MM.1S (cell line): ENCODE measurements around the gene CCSAP.

Experiments
- EZH2 ChIP-seq: fragments of 300-600 bp; sonication (generic); optimal IDR thresholded peaks from 2 replicates; pipeline ENCODE3; 2017; ENCODE audit warnings: low read depth, mild to moderate bottlenecking, antibody characterized with exemption, low read length, mixed read lengths
- EZH2phosphoT487 ChIP-seq: fragments of 300-600 bp; sonication (generic); IDR thresholded peaks from 2 replicates; pipeline ENCODE4 v1.6.1; 2018; ENCODE audit warnings: antibody characterized with exemption, low read length
- TF ChIP-seq, protein P1 (sequence below): fragments of 300-600 bp; sonication (generic); IDR thresholded peaks from 2 replicates; pipeline ENCODE4 v1.5.1; 2016; ENCODE audit warnings: antibody characterized with exemption, low read length, mixed read lengths

GRCh38 chr1:229284887-229285286 is 58.0 kb downstream of the CCSAP start:
- TF ChIP-seq EZH2 (no peak), EZH2phosphoT487 (no peak)
- TF ChIP-seq, protein P1, sequence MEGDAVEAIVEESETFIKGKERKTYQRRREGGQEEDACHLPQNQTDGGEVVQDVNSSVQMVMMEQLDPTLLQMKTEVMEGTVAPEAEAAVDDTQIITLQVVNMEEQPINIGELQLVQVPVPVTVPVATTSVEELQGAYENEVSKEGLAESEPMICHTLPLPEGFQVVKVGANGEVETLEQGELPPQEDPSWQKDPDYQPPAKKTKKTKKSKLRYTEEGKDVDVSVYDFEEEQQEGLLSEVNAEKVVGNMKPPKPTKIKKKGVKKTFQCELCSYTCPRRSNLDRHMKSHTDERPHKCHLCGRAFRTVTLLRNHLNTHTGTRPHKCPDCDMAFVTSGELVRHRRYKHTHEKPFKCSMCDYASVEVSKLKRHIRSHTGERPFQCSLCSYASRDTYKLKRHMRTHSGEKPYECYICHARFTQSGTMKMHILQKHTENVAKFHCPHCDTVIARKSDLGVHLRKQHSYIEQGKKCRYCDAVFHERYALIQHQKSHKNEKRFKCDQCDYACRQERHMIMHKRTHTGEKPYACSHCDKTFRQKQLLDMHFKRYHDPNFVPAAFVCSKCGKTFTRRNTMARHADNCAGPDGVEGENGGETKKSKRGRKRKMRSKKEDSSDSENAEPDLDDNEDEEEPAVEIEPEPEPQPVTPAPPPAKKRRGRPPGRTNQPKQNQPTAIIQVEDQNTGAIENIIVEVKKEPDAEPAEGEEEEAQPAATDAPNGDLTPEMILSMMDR, result no peak
